GM21515 (cell line): ENCODE data around the gene SLC16A13.
"Not testable (repeated sequence)": the region's sequence is repeated elsewhere in the genome, so short reads cannot be mapped to it uniquely, and the experiment has no call there.

Source experiments
- ATAC-seq: cut with Tn5 transposase; IDR thresholded peaks from one replicate; pipeline ENCODE4 v1.9.1; 2021; ENCODE audit not compliant: unreplicated experiment

The SLC16A13 gene

DNA sequence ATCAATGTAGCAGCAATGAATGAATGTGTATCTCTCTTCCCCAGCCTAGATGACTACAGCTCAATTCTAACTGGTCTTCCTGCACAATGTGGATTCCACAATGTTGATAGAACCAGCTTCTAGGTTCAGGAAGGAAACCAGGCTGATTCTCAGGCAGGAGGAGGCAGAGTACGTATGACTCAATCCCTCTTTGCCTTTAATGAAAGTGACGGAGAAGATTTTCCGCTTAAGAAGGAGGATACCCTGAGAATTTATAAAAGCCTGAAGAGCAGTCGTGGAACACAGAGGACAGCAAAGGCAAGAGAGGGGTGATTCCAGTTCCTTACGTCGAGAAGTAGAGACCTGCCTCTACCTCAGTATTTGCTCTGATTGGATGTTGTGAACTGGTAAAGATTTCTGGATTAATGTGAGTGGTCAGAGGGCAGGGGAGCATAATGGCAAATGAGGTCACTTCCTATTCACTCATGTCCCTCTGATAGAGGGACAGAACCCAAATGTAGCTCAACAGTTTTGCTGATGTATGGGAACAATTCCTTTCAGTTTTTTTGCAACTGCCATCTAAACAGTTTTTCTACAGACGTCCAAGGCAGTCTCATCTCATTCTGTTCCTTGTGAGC is 23.1 kb downstream of the SLC16A13 start:
- no peak for ATAC-seq

DNA sequence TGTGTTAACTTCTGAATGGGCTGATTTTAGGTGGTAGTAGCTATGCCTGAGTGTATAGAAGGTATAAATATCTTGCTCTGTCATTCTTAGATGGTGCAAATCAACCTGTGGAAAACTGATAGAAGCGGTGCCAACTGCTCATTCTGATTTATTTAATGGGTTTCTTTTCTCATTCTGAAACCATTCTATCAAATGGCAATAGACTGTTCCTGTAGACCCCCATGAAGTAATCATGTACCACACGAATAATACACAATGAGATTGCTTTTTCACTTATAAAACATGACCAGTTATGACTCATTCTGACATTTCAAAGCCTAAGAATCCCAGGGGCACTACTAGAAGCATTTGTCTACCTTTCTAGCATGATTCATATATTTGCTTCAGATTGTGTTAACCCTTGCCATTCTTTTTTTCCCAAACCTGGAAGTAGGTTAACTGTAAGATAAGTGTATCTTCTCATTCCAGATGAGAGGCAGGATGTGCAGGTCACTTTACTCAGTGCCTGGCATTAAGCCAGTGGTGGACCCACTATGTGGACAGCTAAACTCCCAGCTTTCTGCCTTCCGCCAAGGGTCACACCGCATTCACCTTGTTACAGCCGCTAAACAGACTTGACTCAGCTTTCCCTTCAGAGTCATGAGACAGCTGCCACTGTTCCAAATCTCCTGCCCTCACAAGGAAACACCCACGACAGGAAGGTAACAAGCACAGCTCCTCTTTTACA is 24.5 kb downstream of the SLC16A13 start:
- ATAC-seq = no peak

DNA sequence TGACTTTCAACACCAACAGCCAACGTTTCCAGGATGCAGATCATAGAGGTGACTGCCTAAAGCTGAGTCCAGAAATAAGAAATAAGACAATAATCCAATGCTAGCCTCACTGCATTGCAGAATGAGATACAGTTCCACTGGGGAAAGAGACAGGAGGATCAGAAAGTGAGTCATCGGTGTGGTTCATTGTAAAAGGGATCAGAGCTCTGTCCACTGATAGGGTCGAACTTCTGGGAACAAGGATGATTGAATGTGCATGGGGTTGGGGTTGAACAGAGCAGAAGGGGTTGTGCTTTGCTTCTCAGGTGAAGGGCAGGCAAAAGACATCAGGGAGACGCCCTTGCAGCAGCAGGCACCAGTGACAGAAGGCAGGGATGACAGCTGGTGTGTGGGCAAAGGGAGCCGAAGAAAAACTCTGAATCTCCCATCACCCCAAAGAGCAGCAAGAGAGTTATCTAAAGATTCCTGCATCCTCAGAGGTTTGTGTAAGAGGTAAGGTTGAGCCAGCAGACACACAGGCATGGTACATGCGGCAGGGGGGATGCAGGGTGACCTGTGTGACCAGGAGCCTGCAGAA is 27.8 kb downstream of the SLC16A13 start:
- ATAC-seq = no peak

DNA sequence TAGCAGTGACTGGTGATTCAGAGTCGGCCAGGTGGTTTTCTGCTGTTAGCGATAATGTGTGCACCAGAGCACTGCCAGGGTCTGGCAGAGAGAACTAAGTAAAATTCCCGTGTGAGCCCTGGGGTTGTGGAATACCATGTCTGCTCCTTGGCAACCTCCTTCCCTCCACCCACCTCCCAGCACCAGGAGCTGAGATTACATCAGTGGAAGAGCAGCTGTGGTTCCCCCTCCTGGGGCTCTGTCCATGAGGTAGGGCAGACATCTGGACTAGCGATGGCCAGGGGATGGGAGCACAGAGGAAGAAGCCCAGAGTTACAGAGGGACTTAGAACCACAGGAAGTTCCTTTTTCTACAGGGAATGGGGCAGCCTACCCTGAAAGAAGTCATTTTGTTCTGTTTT is 28.4 kb downstream of the SLC16A13 start:
- ATAC-seq = no peak

DNA sequence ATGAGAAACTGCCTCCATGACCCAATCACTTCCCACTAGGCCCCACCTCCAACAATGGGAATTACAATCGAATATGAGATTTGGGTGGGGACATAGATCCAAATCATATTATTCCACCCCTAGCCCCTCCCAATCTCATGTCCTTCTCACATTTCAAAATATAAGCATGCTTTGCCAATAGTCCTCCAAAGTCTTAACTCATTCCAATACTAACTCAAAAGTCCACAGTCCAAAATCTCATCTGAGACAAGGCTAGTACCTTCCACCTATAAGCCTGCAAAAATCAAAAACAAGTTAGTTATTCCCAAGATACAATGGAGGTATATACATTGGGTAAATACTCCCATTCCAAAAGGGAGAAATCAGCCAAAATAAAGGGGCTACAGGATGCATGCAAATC is 31.4 kb downstream of the SLC16A13 start:
- no peak for ATAC-seq

DNA sequence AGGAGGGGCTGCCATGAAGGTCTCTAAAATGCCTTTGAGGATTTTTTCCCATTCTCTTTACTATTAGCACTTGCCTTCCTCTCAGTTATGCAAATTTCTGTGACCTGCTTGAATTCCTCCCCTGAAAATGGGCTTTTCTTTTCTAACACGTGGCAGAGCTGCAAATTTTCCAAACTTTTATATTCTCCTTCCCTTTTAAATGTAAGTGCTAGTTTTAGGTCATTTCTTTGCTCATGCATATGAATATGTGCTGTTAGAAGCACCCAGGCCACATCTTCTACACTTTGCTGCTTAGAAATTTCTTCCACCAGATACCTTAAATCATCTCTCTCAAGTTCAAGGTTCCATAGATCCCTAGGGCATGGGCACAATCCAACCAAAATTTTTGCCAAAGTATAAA is 32.5 kb downstream of the SLC16A13 start:
- ATAC-seq = no peak

DNA sequence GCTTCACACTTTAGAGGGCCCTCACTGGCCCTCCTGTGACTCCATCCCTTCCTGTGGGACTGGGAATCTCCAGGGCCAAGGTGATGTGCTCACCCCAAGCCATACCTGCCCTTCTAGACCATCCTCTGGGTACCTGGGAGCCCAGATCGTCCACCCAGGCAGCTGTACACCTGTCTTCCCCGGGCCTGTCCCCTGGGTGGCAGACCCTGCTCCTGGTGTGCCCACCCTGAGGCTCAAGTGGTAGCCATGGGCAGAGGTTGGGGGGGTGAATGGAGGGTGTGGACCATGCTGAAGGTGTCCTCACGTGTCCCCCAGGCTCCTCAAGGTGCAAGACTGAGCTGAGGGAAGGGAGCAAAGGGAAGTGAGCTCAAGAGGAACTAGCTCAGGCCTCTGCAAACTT is 34.9 kb downstream of the SLC16A13 start:
- ATAC-seq = no peak

DNA sequence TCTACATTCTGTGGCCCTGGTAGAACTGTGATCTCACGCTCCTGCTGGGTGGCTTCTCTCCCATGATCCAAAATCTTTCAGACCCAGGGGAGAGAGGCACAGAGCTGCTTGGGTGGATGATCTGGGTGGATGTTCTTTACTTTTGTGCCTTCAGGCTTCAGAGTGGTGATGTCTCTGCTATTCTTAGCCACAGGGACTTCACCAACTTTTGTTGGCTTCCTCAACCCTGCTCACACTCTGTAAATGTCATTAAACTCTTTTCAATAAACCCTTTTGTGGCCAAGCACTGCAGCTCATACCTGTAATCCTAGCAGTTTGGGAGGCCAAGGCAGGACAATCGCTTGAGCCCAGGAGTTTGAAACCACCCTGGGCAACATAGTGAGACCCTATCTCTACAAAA is 36.6 kb downstream of the SLC16A13 start:
- no peak for ATAC-seq

DNA sequence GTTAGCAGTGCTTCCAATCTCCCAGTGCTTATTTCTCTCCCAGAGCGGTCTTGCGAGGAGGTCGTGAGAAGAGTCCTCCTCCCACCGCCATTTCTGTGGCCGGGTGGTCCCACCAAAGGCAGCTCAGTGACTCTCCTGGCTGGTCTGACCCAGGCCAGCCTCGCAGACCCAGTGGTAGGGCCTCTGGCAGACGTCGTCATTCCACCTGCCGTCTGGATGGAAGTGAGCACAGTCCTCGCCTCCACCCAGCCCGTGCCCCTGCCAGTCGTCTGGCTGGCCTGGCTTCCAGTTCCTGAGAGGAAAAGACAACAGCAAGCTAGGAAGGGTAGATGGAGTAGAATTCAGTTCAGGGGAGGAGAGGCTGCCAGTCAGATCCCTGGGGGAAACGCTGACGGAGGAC is 39.1 kb downstream of the SLC16A13 start:
- no peak for ATAC-seq

DNA sequence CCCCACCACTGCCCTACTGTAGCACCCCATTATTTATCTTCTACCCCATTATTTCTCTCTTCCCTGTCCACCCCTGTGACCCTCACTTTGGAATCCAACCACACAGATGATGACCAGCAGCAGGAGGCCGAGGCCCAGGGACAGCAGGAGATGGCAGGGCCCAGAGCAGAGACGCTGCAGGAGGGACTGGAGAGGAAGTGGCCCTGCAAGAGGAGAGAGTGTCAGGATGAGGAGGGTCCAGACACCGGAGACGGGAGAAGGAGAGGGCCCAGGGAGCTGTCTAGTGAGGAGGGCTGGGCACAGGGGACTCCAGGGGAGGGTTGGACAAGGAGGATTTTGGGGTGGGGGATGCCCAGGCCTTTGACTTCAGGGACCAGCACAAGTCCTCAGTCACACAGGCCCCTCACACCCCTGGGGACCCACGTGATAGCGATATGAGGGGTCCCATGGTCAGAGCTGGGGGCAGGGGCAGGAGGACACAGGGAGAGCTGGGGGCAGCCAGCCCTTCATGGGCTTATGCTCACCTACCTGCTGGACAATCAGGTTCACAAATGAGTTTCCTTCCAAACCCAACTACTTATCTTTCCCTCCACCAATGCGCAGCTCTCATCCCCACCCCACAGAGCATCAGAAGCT is 42.2 kb downstream of the SLC16A13 start:
- no peak for ATAC-seq

DNA sequence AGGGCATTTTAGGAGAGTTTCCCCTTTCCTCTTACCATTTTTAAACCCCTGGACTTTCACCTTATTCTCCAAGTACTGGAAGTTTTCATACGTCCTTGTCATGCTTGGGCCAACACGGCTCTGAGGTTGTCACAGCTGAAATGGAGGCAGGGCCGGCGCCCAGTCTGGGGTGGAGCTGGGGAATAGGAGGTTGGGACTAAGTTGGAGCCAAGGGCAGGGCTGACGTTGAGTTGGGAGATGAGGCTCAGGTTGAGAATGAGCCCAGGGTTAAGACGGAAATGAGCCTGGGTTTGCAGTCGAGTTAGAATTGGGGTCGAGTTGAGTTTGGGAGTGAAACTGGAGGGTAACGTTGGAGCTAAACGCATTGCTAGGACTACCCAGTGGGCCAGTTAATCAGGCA is 42.9 kb downstream of the SLC16A13 start:
- ATAC-seq = no peak

DNA sequence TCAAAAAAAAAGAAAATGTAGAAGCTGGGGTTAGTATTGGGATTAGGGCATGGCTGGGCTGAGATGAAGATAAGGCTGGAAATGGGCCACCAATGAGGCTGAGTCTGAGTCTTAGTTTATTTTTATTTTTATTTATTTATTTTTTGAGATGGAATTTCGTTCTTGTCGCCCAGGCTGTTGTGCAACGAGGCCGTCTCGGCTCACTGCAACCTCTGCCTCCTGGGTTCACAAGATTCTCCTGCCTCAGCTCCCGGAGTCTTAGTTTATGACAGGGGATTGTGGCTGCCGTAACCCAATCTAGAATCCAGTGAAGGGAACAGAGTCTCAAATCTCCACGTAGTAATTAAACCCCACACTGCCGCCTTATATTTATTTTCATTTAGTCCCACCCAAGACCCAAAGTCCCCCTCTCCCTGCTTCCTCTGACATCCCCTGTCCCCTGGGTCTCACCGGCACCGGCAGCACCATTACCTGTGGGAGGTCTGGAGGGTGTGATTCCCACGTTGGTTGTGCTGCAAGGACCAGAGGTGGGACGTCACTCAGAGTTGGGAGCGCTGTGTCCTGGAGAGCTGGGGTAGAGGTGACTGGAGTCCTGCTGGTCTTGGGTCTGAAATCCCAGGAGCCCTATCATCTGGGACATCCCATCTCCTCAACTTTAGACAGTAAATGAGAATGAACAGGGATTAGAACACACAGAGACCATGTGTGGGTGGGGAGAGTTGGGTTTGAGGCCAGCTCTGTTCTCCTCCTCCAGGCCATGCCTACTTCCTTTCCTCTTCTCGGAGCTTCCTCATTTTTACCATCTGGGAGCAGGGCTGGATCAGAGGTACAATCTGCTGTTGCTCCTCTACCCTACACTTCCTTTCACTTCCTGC is 44.0 kb downstream of the SLC16A13 start, which contains the start of gene CLEC10A:
TSS of gene CLEC10A (minus strand) at position 671 of the 875 bp plus-strand sequence. CDS start 1,439 bp downstream, outside the sequence.
- no peak for ATAC-seq

DNA sequence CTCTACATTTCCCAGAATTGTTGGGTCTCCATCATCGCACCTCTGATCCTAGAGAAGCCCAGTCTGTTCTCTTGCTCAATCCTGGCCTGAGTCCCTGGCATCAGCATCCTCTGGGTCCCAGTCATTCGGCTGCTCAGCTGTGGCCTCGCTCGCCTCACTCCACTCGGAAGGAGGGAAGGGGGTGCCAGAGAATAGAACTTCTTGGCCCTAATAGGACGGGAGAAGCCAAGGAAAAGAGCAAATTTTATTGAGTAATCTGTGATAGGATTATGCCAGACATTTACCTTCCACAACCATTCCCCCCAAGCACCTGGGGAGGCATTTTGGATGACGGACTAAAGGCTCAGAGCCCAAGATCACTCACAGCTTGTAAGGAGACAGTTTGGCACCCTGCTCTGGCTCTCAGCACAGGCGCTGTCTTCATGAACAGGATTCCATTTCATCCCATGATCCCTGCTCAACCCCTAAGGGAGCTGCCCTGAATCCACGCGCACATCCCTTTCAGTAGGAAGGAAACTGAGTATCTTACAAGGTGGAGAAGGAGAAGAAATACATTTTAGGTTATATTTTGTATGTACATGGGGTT is 44.7 kb downstream of the SLC16A13 start:
- no peak for ATAC-seq

DNA sequence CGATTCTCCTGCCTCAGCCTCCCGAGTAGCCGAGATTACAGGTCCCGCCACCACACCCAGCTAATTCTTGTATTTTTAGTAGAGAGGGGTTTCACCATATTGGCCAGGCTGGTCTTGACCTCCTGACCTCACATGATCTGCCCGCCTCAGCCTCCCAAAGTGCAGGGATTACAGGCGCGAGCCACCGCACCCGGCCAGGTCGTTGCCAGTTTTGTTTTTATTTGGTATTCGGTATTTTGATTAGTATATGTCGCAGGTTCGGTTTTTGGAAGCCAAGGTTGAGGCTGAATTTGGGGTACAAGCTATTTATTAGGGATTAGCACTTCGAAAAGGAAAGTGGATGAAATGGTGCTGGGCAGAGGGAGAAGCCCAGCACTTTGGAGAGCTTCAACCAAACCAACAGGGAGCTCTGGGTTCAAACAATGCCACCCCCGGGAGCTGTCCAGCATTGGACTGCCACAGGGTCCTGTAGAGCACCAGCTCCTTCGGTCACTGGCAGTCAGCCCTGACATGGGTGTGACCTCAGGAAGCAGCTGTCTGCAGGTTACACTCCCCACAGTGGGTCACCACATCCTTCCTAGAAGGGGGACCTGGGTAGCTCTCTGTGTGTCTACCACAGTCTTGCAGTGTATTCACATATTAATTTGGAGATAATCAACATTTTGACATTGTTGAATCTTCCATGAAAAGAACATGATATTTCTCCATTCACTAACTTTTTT is 45.7 kb downstream of the SLC16A13 start:
- no peak for ATAC-seq

DNA sequence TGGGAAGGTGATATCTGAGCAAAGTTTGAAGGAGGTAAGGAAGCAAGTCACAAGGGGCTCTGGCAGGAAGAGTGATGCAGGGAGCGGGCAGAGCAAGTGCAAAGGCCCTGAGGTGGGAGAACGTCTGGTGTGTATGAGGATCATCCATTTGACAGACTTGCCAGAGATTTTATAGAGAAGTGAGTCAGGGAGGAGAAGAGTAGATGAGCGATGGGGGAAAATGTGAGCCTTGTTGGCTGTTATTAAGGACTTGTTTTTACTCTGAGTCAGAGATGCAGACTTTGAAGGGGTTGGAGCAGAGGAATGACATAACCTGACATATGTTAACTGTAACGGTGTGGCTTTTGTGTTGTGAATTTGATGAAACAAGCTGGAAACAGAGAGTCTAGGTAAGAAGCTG is 47.8 kb downstream of the SLC16A13 start:
- ATAC-seq = no peak

DNA sequence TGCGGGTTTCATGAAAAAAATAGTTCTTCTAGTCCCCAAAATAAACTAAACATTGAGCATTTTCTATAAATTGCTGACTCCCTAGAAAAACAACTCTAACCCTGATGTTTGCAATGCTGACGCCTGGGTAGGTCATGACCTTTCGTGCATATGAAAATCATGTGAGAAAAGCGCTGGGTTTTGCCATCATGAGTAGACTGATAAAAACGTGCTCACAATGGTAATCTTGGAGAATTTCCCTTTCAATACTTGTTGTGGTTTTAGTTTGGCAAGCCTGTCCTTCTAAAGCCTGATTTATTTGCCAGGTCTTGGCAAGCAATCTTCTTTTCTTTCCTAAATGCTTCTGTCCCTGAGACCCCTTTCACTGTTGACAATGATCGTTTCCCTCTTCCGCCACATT is 48.3 kb downstream of the SLC16A13 start:
- no peak for ATAC-seq

DNA sequence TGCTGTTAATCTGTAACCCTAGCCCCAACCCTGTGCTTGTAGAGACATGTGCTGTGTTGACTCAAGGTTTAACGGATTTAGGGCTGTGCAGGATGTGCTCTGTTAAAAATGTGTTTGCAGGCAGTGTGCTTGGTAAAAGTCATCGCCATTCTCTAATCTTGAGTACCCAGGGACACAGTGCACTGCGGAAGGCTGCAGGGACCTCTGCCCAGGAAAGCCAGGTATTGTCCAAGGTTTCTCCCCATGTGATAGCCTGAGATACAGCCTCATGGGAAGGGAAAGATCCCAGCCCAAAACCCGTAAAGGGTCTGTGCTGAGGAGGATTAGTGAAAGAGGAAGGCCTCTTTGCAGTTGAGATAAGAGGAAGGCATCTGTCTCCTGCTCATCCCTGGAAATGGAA is 52.6 kb downstream of the SLC16A13 start:
- not testable (repeated sequence) for ATAC-seq

DNA sequence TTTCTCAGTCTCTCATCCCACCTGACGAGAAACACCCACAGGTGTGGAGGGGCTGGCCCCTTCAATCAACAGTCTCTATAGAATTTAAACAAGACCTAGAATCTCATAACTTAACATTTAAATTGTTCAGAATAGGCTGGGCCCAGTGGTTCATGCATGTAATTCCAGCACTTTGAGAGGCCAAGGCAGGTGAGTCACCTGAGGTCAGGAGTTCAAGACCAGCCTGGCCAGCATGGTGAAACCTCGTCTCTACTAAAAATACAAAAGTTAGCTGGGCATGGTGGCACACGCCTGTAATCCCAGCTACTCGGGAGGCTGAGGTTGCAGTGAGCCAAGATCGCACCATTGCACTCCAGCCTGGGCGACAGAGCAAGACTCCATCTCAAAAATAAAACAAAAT is 53.8 kb downstream of the SLC16A13 start:
- not testable (repeated sequence) for ATAC-seq
